ENCODE measurements around the gene TBC1D1.

Gene TBC1D1, protein sequence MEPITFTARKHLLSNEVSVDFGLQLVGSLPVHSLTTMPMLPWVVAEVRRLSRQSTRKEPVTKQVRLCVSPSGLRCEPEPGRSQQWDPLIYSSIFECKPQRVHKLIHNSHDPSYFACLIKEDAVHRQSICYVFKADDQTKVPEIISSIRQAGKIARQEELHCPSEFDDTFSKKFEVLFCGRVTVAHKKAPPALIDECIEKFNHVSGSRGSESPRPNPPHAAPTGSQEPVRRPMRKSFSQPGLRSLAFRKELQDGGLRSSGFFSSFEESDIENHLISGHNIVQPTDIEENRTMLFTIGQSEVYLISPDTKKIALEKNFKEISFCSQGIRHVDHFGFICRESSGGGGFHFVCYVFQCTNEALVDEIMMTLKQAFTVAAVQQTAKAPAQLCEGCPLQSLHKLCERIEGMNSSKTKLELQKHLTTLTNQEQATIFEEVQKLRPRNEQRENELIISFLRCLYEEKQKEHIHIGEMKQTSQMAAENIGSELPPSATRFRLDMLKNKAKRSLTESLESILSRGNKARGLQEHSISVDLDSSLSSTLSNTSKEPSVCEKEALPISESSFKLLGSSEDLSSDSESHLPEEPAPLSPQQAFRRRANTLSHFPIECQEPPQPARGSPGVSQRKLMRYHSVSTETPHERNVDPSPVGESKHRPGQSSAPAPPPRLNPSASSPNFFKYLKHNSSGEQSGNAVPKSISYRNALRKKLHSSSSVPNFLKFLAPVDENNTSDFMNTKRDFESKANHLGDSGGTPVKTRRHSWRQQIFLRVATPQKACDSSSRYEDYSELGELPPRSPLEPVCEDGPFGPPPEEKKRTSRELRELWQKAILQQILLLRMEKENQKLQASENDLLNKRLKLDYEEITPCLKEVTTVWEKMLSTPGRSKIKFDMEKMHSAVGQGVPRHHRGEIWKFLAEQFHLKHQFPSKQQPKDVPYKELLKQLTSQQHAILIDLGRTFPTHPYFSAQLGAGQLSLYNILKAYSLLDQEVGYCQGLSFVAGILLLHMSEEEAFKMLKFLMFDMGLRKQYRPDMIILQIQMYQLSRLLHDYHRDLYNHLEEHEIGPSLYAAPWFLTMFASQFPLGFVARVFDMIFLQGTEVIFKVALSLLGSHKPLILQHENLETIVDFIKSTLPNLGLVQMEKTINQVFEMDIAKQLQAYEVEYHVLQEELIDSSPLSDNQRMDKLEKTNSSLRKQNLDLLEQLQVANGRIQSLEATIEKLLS (N-terminal part only)

DNA sequence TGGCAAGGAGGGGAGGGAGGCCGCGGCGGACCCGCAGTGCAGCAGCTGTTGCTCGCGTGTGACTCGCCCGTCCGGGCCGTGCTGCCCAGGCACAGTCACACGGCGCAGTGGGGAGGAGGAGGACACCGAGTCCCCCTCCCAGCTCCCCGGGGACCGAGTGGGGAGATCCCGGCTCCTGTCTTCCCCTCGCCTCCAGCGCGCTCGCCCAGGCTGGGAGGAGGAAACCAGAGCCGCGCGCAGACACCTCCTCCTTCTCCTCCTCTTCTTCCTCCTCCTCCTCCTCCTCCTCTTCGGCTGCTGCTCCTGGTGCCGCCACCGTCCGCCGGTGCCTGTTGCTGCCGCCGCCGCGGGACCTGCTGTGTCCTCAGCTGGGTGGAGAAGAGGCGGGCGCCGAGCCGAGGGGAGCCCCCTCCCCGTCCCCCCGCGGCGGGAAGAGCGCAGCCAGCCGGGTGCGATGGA is at the start of gene TBC1D1:
TSS of gene TBC1D1 (plus strand) at position 284 of the 459 bp plus-strand sequence. CDS start 11,012 bp downstream, outside the sequence.
- no peak for DNase-seq

DNA sequence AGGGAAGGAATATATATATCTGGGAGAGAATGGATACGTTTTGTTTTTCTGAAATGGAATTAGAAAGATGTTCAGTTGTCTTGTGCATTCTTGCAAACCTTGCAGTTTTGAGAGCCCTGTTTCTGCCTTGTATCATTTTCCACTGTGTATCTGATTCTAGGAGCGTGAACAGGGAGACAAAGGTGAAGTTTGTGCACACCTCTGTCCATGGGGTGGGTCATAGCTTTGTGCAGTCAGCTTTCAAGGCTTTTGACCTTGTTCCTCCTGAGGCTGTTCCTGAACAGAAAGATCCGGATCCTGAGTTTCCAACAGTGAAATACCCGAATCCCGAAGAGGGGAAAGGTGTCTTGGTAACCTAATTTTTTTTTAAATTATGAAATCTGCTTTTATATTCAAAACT is 46.7 kb upstream of the TBC1D1 start:
- DNase-seq, result no peak

DNA sequence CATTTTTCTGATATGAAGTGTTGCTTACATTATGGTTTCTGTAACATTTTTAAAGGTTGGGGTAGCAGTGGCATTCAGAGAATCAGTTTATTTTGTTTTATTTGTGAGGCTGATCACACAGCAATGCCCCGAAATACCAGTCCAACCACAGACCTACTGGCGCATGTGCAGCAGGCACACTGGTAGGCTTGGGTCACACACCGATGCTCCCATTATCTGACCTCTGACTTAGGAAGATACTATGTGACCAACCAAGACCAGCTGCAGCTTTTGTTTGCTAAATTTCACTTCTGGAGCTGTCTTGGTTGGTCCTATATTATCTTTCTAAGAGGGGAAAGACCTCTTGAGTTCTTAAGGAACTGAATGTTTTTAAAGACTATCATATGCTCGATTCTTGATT is 45.7 kb upstream of the TBC1D1 start:
- DNase-seq, result no peak

DNA sequence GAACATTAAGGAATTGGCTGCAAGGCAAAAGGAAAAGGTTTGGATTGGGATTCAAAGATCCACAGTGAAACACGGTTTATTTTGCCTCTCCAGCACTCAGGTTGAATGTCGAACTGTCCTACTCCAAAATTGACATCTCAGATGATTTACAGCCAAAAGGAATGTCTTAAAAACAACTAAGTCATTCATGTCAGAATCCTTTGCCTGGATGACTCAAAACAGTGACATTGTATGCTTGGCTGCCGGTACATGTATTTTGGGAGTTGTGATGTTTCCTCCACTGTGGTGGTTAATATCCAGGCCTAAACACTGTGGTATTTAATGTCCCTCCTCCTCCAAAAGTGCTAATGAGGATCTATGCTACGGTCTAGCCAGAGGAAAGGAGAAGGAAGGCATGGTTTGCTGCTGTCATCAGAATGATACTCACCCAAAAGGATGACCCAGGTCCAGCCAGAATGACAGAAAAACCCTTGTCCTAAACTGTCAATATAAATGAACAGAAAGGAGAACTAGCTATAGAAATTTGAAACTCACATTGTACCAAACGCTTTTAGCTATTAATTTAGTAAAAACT is 43.5 kb upstream of the TBC1D1 start:
- no peak for DNase-seq

DNA sequence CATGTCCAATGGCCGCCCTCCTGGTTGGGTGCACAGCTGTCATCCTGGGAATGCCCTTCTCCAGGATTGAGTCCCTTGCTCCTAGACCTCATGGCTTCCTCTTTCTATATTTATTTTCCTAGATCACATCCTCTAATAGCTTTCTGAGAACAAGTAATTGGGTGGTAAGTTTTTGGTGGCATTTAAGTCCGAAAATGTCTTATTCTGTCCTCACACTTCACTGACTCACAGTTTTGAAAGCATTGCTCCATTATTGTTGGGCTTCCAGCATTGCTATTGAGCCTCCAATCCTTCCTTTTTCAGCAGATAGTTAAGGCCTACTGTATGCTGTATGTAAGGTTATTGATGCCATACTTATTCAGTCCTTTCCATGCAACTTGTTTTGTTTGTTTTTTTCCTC is 38.5 kb upstream of the TBC1D1 start:
- DNase-seq, result no peak

DNA sequence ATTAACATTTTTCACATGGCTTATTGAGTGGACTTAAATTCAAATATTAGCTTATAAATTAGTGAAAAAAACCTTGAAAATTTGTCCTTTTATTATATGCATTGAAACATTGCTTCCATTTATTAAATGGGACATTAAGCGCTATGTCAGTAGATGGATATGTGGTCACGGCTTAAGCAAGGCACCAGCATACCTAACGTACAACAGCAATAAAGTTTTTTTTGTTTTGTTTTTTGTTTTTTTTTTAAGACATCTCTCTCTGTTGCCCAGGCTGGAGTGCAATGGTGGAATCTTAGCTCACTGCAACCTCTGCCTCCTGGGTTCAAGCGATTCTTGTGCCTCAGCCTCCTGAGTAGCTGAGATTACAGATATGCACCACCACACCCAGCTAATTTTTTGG is 32.8 kb upstream of the TBC1D1 start:
- DNase-seq, result no peak

DNA sequence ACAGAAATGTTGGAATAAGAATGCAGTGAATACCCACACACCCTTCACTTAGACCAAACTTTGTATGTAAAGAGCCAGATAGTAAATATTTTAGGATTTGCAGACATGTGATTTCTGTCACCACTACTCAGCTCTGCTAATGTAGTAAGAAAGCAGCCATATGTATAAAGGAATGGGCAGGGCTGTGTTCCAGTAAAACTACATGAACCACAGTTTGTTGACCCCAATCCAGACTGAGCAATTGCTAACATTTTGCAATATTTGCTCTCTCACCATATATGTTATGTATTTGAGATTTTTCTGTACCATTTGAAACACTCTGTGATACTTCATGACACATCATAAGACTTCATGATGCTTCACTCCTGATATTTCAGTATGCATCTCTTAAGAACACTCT is 32.0 kb upstream of the TBC1D1 start:
- DNase-seq, result no peak

DNA sequence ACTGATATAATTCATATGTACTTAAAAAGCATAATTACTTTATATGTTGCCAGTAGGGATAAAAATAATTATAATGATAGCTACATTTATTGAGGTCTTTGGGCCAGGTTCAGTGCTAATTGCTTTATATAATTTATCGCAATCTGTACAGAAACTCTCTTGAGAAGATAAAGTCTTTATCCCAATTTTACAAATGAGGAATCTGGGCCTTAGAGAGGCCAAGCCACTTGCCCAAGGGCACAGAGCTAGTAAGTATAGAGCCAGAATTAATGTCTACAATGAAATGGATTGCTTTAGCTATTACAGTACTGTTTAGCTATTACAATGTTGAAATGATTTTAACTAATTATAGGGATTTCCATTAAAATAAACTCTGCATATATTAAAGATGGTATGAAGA is 30.6 kb upstream of the TBC1D1 start:
- no peak for DNase-seq

DNA sequence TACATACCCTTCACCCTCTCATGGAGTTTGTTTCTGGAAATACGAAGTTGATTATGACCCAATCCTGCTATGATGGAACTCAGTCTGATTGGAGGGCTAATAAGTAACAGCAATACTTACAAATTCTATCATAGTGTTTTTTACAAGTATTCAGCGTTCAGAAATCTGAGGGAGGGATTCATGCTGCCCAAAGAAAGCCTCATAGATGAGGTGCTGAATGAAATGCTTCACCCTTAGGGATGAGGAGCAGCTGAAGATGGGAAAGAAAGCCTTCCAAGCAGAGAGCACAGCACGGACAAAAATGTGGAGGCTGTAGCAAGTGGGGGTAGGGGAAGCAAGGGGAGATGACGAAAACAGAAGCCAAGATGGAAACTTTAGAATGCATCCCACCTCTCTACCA is 27.9 kb upstream of the TBC1D1 start:
- no peak for DNase-seq

DNA sequence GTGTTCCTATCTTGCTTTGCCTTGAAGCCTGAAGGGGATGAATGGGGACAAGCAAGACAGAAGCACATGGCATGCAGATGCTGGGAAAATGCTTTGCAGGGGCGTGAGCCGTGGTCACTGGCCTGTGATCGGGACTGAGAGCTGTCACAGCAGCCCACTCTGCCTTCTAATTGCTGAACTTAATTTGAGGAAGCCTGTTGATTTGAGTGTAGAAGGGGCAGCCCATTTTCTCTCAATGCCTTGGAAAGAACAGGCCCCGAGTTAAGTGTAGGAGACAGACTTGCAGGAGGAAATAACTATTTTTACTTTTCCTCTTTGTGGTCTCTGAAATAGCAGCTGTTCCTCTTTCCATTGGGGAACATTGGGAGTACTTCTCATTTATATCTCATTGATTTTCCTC is 26.1 kb upstream of the TBC1D1 start:
- no peak for DNase-seq

DNA sequence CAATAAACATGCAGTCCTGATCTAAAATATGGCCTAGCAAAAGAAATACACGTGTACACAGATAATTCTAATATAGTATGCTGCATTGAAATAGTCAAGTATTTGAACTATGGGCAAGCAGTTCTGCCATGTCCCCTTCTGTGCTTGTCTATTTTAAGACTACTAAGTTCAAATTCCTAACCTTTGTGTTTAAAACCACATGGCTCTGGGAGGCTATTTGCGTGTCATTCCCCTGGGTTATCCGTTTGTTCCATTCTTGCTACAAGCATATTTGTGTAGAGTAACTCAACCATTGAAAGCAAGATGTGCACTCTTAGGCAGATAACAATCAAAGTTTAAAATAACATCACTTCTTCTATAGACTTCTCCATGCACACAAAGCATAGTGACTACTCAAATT is 25.4 kb upstream of the TBC1D1 start:
- no peak for DNase-seq

DNA sequence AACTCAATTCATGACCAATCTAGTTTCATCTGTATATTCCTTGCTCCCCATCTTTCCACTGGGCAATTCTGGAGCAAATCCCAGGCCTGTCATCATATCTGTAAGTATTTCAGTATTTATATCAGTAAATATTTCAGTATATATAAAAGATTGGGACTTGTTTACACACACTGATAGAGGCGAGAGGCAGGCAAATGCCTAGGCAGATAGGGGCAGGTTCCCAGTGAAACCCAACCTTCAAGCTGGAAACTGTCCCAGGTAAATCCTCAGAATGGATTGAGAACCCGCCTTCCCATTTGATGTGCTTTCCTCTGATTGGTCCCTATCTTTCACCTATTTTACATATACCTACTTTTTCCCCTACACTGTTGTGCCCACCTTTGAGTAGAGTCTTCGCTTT is 23.8 kb upstream of the TBC1D1 start:
- no peak for DNase-seq

DNA sequence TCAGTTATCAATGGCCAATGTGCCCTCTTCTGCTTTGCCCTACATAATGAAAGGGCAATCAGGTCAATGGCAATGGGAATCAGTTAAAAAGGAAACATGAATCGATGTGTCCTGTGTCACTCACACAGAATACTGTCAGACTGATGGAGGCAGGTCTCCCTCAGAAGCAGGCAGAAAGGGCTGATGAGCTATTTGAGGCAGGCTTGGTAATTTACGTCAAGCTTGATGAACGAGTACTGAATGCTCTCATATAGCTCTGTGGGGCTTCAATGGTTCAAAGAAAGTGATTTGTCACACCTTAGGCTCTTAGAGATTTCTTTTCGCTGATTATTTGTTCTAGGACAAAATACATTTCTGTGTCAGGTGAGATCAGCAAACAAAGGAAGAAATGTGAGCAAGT is 22.6 kb upstream of the TBC1D1 start:
- DNase-seq, result no peak

DNA sequence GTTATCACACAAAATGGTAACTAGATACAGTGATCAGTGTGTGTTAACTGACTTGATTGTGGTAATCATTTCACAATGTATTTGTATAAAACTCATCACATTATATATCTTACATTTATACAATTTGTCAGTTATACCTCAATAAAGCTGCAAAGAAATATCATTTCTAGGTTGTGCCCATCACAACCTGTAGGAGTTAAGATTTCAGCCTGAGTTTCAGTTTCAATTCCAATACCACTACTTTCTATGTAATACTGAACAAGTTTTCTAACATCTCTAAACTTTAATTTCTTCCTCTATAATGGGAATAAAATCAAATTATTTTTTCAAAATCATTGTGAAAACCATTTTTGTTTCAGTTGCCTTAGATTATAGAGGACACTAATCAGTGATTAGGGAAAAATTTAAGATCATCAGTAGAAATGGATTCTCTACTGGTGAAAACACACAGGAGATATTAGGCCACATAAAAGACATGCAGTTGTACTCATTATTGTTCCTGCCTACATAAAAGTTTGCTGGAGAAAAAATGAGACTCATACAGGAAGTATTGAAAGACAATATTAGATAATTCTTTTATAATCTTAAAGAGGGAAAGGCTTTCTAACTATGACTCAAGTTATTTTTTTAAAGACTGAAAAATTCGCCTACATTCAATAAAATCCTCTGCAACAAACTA is 18.4 kb upstream of the TBC1D1 start:
- DNase-seq, result no peak

DNA sequence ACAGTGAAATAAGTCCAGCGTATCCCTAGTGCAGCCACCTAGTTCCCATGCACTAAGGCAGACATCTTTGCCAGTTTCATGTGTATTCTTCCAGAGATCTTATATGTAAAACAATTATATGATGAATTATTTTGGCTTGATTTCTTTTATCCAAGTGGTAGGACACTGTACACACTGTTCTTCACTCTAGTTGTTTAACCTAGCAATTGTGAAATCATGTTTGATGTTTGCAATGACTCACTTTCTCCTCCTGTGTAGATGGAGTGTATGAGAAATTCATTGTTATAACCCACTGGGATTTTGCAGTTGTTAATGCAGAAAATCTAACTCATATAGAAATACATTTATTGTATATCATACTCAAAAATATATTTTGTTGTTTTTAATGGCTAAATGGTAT is 17.5 kb upstream of the TBC1D1 start:
- no peak for DNase-seq

DNA sequence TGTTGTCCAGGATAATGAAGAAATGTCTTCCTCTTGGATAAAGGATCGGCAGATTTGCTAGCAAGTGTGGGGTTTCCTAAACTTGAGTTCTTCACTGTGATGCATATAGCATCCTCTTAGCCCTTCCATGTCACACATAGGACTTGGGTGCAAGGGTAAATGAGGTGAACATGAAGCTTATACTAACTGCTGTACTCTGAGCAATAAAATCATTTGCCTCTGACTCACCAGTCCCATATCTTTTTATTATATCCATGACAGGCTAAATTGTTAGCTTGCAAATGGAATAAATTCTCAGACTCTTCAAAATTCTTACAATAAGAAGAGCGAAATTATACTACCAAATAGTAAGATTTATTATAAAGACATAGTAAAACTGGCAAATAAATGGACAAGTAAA is 14.7 kb upstream of the TBC1D1 start:
- DNase-seq, result no peak

DNA sequence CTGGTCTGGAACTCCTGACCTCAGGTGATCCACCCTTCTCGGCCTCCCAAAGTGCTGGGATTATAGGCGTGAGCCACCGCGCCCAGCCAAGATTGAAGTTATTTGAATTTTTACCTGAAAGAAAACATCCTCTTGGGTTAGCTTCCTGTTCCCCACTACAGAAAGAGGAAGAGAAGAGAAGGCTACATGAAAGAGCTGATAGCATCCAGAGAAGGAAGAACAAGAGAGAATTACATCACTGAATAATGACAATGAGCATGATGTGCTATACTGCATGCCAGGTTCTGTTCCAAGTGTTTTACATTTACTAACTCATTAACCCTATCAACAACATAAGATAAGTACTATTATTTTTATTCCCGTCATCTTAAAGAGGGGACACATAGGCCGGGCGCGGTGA is 11.5 kb upstream of the TBC1D1 start:
- no peak for DNase-seq

DNA sequence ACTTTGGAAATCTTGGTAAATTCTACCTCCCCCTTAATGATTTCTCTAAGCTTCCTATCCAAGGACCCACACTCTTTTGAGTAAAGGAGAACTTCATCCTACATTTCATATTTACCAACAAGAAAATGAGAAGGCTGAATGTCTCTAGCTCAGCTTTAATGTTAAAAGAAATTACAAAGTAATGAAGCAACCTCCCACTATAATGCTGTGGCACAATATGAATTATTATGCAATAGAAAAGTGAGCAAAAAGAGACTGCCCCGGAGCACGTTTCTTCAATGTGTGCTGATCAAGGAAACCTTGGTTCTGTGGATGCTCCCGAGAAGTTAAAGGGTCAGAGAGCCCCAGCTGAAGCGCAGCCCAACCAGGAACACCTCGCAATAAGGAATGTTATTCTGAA is 9.1 kb upstream of the TBC1D1 start:
- no peak for DNase-seq

DNA sequence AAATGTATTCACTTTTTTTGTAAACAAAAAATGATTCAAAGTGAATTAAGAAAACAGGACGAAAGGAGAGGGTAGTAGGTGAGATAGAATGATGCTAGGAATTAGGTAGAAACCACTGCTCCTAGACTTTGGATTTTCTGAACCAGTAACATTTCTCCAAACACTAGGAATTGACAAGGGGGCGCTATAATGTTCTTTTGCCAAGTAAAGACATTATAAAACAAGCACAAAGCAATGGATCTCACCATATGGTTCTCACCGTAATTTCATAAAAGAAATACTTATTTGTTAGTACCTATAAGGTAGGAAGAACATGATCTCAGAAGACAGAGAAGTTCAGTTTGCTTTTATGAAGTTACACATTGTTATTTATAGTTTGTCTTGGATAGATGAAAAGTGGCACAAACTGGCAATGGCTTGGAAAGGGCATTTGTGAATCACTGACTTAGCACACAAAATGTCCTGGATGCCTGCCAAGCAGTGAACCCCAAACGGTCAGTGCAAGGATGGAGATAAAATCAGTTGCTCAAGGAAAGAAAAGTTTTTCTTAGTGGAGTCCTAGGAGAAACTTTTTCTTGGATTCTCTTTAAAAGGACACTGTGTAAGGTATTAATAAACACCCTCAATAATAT is 8.1 kb upstream of the TBC1D1 start:
- no peak for DNase-seq

DNA sequence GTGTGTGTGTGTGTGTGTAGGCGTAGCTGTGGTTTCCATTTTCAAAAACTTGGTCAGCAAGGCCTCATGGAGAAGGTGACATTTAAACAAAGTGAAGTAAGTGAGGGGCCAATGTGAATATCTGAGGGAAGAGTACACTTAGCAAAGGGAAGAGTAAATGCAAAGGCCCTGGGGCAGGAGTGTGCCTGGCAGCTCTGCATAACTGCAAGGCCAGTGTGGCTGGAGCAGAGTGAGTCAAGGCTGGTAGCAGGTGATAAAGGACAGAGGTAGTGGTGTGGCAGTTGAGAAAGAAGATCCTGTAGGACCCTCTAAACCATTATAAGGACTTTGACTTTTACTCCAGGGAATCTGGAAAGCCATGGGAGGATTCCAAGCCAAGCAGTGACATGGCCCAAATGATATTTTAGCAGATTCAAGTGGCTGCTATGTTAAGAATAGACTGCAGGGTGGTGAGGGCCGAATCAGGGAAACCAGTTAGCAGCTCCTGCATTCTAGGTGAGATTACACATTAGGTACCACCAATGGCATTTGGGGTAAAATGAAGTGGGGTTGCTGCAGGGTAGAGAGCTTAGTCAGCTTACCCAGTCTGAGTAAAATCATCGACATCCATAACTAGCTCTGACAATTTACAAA is 5.9 kb upstream of the TBC1D1 start:
- no peak for DNase-seq

DNA sequence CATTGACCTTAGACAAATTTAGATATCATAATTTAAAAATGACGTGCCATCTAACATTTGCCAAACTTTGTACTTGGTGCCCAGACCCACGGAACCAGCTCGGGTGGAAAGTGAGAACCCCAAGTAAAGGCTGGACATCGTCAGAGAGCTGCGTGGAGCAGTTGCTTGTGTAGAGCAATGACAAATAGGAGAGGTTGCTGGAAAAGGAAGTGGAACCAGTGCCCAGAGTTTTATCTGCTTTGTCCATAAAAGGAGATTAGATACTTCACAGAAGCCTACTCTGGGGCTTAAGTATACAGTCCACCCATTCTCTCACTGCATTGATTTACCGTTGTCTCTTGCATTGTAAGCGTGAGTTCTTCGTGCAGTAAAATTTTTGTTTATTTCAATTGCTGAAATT is 5.4 kb upstream of the TBC1D1 start:
- no peak for DNase-seq
